Vagina (tissue), 2 donors: ENCODE measurements around the gene NDUFS8.

Experiments
- POLR2AphosphoS5 ChIP-seq, 2 donors: sonication (generic); formaldehyde crosslinking; IDR thresholded peaks; one replicate each; pipeline ENCODE4 v1.9.0; 2017; ENCODE audit warnings: antibody characterized with exemption in 2 of 2, mild to moderate bottlenecking in 2 of 2, low read depth in 1 of 2; ENCODE audit not compliant: insufficient read depth in 1 of 2
- TF ChIP-seq, protein P1 (sequence below), 3 experiments: fragments of 450-650 bp in 2 of 3; fragments of 200-600 bp in 1 of 3; sonication (generic) in 1 of 3; IDR thresholded peaks; one replicate each; pipeline ENCODE4 v1.5.1; 2017 to 2019; ENCODE audit warnings: antibody characterized with exemption in 3 of 3, mild to moderate bottlenecking in 2 of 3, moderate library complexity in 2 of 3

DNA sequence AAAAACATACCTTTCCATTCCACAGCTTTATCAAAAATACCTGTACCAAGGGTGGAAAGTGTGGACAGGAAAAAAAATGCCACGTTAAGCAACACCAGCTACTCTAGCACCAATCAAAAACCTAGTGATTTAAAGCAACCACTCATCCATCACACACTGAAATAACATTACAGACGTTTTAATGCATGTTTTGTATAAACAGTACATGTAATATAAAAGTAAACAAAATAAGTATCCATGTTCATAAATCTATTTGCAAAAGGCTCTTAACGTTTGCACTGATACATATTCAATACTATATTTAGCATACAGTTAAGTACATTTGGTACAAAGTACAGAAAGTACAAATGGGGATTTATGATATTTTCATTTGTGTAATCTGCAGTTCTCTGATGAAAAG, 52.0 kb downstream of the NDUFS8 start:
- TF ChIP-seq POLR2AphosphoS5 (IDR thresholded peaks at IDR 0.05; ENCODE audit: insufficient read depth in 1 of 2, low read depth in 1 of 2) = no peak
- TF ChIP-seq, protein P1, sequence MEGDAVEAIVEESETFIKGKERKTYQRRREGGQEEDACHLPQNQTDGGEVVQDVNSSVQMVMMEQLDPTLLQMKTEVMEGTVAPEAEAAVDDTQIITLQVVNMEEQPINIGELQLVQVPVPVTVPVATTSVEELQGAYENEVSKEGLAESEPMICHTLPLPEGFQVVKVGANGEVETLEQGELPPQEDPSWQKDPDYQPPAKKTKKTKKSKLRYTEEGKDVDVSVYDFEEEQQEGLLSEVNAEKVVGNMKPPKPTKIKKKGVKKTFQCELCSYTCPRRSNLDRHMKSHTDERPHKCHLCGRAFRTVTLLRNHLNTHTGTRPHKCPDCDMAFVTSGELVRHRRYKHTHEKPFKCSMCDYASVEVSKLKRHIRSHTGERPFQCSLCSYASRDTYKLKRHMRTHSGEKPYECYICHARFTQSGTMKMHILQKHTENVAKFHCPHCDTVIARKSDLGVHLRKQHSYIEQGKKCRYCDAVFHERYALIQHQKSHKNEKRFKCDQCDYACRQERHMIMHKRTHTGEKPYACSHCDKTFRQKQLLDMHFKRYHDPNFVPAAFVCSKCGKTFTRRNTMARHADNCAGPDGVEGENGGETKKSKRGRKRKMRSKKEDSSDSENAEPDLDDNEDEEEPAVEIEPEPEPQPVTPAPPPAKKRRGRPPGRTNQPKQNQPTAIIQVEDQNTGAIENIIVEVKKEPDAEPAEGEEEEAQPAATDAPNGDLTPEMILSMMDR (IDR thresholded peaks at IDR 0.05) = no peak
